ACC112 (cell line): Measurements from ENCODE around the gene PPP1R16B.

Experiments
- H2AFZ ChIP-seq: fragments of 200-600 bp; sonication (generic); one replicate; pipeline ENCODE4 v1.6.0; 2017; ENCODE audit warnings: antibody characterized with exemption, low read length; ENCODE audit not compliant: unreplicated experiment
- H3K27ac ChIP-seq: fragments of 200-600 bp; sonication (generic); 2 replicates; pipeline ENCODE4 v1.5.1; 2014; ENCODE audit warnings: low read depth, mild to moderate bottlenecking, antibody characterized with exemption, low read length, moderate library complexity
- H3K27me3 ChIP-seq: fragments of 200-600 bp; sonication (generic); 2 replicates; pipeline ENCODE4 v1.6.1; 2014; ENCODE audit warnings: mild to moderate bottlenecking, antibody characterized with exemption, low read length, moderate library complexity, mixed read lengths; ENCODE audit not compliant: insufficient read depth
- H3K36me3 ChIP-seq: fragments of 200-600 bp; sonication (generic); 2 replicates; pipeline ENCODE4 v1.6.1; 2016; ENCODE audit warnings: mild to moderate bottlenecking, antibody characterized with exemption, low read length, moderate library complexity, mixed read lengths; ENCODE audit not compliant: insufficient read depth
- H3K4me1 ChIP-seq: fragments of 200-600 bp; sonication (generic); one replicate; pipeline ENCODE4 v1.6.1; 2016; ENCODE audit warnings: low read length, mixed read lengths; ENCODE audit not compliant: insufficient read depth, unreplicated experiment, control insufficient read depth
- H3K4me3 ChIP-seq: fragments of 200-600 bp; sonication (generic); 2 replicates; pipeline ENCODE4 v1.5.1; 2014; ENCODE audit warnings: mild to moderate bottlenecking, low read depth, low read length
- H3K79me2 ChIP-seq: fragments of 200-600 bp; sonication (generic); one replicate; pipeline ENCODE4 v1.6.0; 2016; ENCODE audit warnings: low read length; ENCODE audit not compliant: control insufficient read depth, unreplicated experiment, insufficient read depth

The PPP1R16B gene

GRCh38 chr20:38924718-38925117 lies 119.2 kb downstream of the PPP1R16B start:
- Histone ChIP-seq H3K36me3 (no peaks in the 10 kb centered on the region), H3K4me3 (no peak overlapping the region), H2AFZ (no peak overlapping the region), H3K27ac (no peak overlapping the region), H3K79me2 (peaks cover 34% of the 10 kb centered on the region), H3K27me3 (peaks cover 27% of the 10 kb centered on the region), H3K4me1 (peaks cover 11% of the 10 kb centered on the region)

- peak within 1 kb of the TSS; percentile 5; the same call in 1 of the 2 replicates for H3K27ac ChIP-seq
- H3K36me3 ChIP-seq: no peaks in the 10 kb centered on the region
- H3K27me3 ChIP-seq: peaks cover 11% of the 10 kb centered on the region
- H3K4me1 ChIP-seq: peaks cover 21% of the 10 kb centered on the region
- peak within 1 kb of the TSS; percentile 84 for H3K4me3 ChIP-seq
- H2AFZ ChIP-seq: peak within 1 kb of the TSS; percentile 55
- peaks cover 50% of the 10 kb centered on the region for H3K79me2 ChIP-seq
Measured at GRCh38 chr20:38926142-38926933, 120.8 kb downstream of the PPP1R16B start, which contains the start of gene FAM83D. Gene FAM83D, plus strand, starts transcription at chr20:38926417. Its CDS starts 26 bp downstream, at chr20:38926443.

GRCh38 chr20:38926934-38927616 lies 121.6 kb downstream of the PPP1R16B start:
- Histone ChIP-seq H3K4me1 (peaks cover 28% of the 10 kb centered on the region), H3K27ac (no peak overlapping the region), H3K36me3 (no peaks in the 10 kb centered on the region), H2AFZ (peak overlapping the region; percentile 55), H3K27me3 (peaks cover 4% of the 10 kb centered on the region; the same call in 1 of the 2 replicates), H3K79me2 (peaks cover 58% of the 10 kb centered on the region), H3K4me3 (peak overlapping the region; percentile 84)

DNA sequence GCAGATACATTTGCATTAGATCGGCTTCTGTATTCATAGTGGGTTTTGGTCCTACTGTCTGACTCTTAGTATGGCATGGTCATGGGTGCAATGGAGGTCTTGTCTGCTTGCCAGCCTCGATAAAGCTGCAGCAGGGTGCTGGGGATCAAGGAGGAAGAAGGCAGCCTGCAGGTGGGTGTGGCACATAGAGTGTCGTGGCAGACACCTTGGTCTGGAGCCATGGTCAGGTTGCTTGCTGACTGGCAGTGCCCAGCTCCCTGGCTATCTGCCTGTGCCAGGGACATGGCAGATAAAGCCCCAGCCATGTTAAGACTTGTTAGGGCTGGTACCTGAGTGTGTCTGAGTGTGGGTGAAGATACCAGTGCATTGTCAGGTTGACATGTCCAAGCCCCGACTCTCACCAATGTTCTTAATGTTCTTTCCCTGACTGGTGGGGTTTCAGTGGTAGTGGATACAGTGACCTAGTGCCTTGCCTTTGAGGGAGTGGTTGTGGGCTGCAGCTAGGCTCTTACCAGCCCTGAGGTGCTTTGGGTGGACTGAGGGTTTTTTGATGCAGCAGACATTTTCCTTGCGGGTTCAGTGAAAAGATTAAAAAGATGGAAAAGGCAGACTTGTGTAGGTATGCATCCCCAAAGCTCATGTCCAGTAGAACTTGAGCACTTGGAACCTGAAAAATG lies 122.5 kb downstream of the PPP1R16B start:
- Histone ChIP-seq H2AFZ (no peak overlapping the region), H3K79me2 (peaks cover 67% of the 10 kb centered on the region), H3K36me3 (no peaks in the 10 kb centered on the region), H3K4me1 (peaks cover 38% of the 10 kb centered on the region), H3K27me3 (no peaks in the 10 kb centered on the region), H3K4me3 (peak overlapping the region; percentile 84), H3K27ac (0 out of 2 replicates have a peak overlapping the region, but pooled peaks have one; percentile 35)

- H3K27ac ChIP-seq: no peak overlapping the region
- no peaks in the 10 kb centered on the region for H3K36me3 ChIP-seq
- peak overlapping the region; percentile 6; the same call in 1 of the 2 replicates for H3K4me3 ChIP-seq
- no peak overlapping the region for H2AFZ ChIP-seq
- peaks cover 88% of the 10 kb centered on the region for H3K79me2 ChIP-seq
- peaks cover 44% of the 10 kb centered on the region for H3K4me1 ChIP-seq
- H3K27me3 ChIP-seq: no peaks in the 10 kb centered on the region
Measured at GRCh38 chr20:38930242-38930569, 124.7 kb downstream of the PPP1R16B start.

DNA sequence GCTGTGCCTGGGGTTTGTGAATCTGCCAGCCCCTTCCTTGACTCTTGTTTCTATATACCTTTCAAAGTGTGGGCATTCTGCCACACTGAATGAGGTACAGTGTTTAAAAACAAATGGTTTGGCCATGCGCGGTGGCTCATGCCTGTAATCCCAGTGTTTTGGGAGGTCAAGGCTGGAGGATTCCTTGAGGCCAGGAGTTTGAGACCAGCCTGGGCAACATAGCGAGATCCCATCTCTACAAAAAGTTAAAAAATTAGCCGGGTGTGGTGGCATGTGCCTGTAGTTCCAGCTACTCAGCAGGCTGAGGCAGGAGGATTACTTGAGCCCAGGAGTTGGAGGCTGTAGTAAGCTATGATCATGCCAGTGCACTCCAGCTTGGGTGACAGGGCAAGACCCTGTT lies 126.5 kb downstream of the PPP1R16B start:
- Histone ChIP-seq H3K27me3 (no peaks in the 10 kb centered on the region), H2AFZ (no peak overlapping the region), H3K4me1 (peaks cover 53% of the 10 kb centered on the region), H3K4me3 (peak overlapping the region; percentile 49), H3K79me2 (peaks cover 99% of the 10 kb centered on the region), H3K36me3 (no peaks in the 10 kb centered on the region), H3K27ac (peak overlapping the region; percentile 92)

GRCh38 chr20:38932457-38933120 lies 127.1 kb downstream of the PPP1R16B start:
- no peaks in the 10 kb centered on the region for H3K36me3 ChIP-seq
- H3K4me3 ChIP-seq: peak overlapping the region; percentile 49
- H3K79me2 ChIP-seq: peaks cover 99% of the 10 kb centered on the region
- H2AFZ ChIP-seq: peak overlapping the region; percentile 42
- H3K4me1 ChIP-seq: peaks cover 53% of the 10 kb centered on the region
- no peaks in the 10 kb centered on the region for H3K27me3 ChIP-seq
- H3K27ac ChIP-seq: peak overlapping the region; percentile 92

GRCh38 chr20:38934530-38934929 lies 129.0 kb downstream of the PPP1R16B start:
- Histone ChIP-seq H3K36me3 (0 out of 2 replicates have a peak, but pooled peaks cover 4% of the 10 kb centered on the region), H3K27me3 (no peaks in the 10 kb centered on the region), H3K4me1 (peaks cover 42% of the 10 kb centered on the region), H3K79me2 (peaks cover 99% of the 10 kb centered on the region), H2AFZ (no peak overlapping the region), H3K27ac (no peak overlapping the region), H3K4me3 (no peak overlapping the region)

DNA sequence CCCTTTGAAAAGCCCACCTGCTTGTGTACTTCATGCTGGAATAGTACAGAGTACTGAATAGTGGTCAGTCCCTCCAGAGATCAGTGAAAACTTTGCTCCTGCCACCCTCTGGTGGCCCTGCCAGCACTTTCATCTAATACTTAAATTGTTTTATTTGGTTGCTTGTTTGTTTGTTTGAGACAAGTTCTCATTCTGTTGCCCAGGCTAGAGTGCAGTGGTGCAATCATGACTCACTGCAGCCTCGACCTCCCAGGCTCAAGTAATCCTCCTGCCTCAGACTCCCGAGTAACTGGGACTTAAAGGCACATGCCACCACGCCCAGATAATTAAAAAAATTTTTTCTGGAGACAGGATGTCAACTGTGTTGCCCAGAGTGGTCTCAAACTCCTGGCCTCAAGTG lies 129.8 kb downstream of the PPP1R16B start:
- no peak overlapping the region for H2AFZ ChIP-seq
- H3K27ac ChIP-seq: peak overlapping the region; percentile 30; the same call in 1 of the 2 replicates
- H3K4me1 ChIP-seq: peaks cover 37% of the 10 kb centered on the region
- no peaks in the 10 kb centered on the region for H3K27me3 ChIP-seq
- peaks cover 99% of the 10 kb centered on the region for H3K79me2 ChIP-seq
- H3K36me3 ChIP-seq: 0 out of 2 replicates have a peak, but pooled peaks cover 4% of the 10 kb centered on the region
- no peak overlapping the region for H3K4me3 ChIP-seq

GRCh38 chr20:38935967-38936407 lies 130.5 kb downstream of the PPP1R16B start:
- 0 out of 2 replicates have a peak, but pooled peaks cover 4% of the 10 kb centered on the region for H3K36me3 ChIP-seq
- no peak overlapping the region for H3K4me3 ChIP-seq
- no peaks in the 10 kb centered on the region for H3K27me3 ChIP-seq
- H3K27ac ChIP-seq: peak overlapping the region; percentile 30; the same call in 1 of the 2 replicates
- H2AFZ ChIP-seq: no peak overlapping the region
- peaks cover 36% of the 10 kb centered on the region for H3K4me1 ChIP-seq
- peaks cover 99% of the 10 kb centered on the region for H3K79me2 ChIP-seq
